Osteoblast (primary cell): ENCODE data around the gene SEPTIN5. TPM values are rescaled to one million over a fixed set of nuclear protein-coding genes. Genes with fewer than 3 reads are reported as not detected.

Experiments
- DNase-seq: peaks from one replicate; pipeline ENCODE4 v3.0.0; 2011; ENCODE audit warnings: low spot score, mixed read lengths; ENCODE audit not compliant: insufficient read length; ENCODE audit errors: missing footprints
- H2AFZ ChIP-seq: 2 replicates; pipeline ENCODE4 v1.6.0; 2011; ENCODE audit warnings: mild to moderate bottlenecking, low read length
- H3K27ac ChIP-seq: 2 replicates; pipeline ENCODE4 v1.5.1; 2011; ENCODE audit warnings: mild to moderate bottlenecking, low read depth, low read length, moderate library complexity
- H3K27me3 ChIP-seq: 2 replicates; pipeline ENCODE4 v1.6.0; 2012; ENCODE audit warnings: mild to moderate bottlenecking, control low read depth, inconsistent platforms, low read length, moderate library complexity; ENCODE audit not compliant: insufficient read depth
- H3K36me3 ChIP-seq: 2 replicates; pipeline ENCODE4 v1.5.1; 2011; ENCODE audit warnings: mild to moderate bottlenecking, low read length, control low read depth, moderate library complexity; ENCODE audit not compliant: insufficient read depth
- H3K4me1 ChIP-seq: 2 replicates; pipeline ENCODE4 v1.5.1; 2011; ENCODE audit warnings: mild to moderate bottlenecking, low read length, control low read depth, moderate library complexity; ENCODE audit not compliant: insufficient read depth
- H3K4me2 ChIP-seq: 2 replicates; pipeline ENCODE4 v1.6.0; 2011; ENCODE audit warnings: mild to moderate bottlenecking, low read length; ENCODE audit not compliant: insufficient read depth
- H3K4me3 ChIP-seq: fragments of 200-600 bp; sonication (generic); 3 replicates; pipeline ENCODE4 v1.5.1; 2012; ENCODE audit warnings: mild to moderate bottlenecking, low read length, inconsistent platforms; ENCODE audit not compliant: insufficient read depth
- H3K79me2 ChIP-seq: 2 replicates; pipeline ENCODE4 v1.6.0; 2012; ENCODE audit warnings: mild to moderate bottlenecking, low read length, control low read depth, inconsistent platforms; ENCODE audit not compliant: insufficient read depth
- H3K9me3 ChIP-seq: 2 replicates; pipeline ENCODE4 v1.5.1; 2011; ENCODE audit warnings: low read depth, low read length, control low read depth
- H4K20me1 ChIP-seq: 2 replicates; pipeline ENCODE4 v1.6.0; 2012; ENCODE audit warnings: mild to moderate bottlenecking, low read length, control low read depth; ENCODE audit not compliant: insufficient read depth
- total RNA-seq: library from RNA; depleted of rRNA; stranded (reverse); fragments of >200 nt; gene quantifications from 2 replicates; pipeline ENCODE4 v1.2.3, GENCODE V29; 2012
- TF ChIP-seq, protein P1 (sequence below): IDR thresholded peaks from 2 replicates; pipeline ENCODE4 v1.5.1; 2011; ENCODE audit warnings: mild to moderate bottlenecking, low read depth, low read length, moderate library complexity; ENCODE audit errors: extremely low read depth

The SEPTIN5 gene
- total RNA-seq, 1 donor = 14.5 TPM

DNA sequence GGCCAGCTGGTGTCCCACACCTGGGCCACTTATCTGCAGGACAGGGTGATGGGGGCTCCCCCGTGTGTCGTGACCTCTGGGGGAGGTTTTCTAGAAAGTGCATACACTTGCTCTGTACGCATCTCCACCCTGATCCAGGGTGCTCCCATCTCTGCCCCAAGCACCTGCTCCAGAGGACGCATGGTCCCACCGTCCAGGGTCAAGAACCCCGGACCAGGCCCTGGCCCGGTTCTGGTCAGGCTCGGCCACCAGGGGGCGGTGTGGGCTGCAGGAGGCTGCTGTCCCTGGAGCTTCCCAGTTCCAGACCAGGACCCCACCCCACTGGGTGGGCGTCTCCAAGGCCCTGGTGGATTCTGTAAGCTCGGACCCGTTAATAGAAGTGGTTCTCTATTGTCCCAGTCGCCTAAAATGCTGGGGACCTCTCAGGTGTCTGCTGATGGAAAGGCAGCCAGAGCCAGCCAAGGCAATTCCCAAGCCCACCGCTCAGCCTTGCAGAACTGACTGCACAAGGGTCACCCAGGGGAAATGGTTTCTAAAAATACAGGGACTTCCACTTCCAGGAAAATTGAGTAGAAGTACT lies 34.7 kb upstream of the SEPTIN5 start:
- no peaks in the 10 kb centered on the region for H3K4me1 ChIP-seq
- no peak overlapping the region for H3K27ac ChIP-seq
- peaks cover 31% of the 10 kb centered on the region for H3K27me3 ChIP-seq
- TF ChIP-seq, protein P1, sequence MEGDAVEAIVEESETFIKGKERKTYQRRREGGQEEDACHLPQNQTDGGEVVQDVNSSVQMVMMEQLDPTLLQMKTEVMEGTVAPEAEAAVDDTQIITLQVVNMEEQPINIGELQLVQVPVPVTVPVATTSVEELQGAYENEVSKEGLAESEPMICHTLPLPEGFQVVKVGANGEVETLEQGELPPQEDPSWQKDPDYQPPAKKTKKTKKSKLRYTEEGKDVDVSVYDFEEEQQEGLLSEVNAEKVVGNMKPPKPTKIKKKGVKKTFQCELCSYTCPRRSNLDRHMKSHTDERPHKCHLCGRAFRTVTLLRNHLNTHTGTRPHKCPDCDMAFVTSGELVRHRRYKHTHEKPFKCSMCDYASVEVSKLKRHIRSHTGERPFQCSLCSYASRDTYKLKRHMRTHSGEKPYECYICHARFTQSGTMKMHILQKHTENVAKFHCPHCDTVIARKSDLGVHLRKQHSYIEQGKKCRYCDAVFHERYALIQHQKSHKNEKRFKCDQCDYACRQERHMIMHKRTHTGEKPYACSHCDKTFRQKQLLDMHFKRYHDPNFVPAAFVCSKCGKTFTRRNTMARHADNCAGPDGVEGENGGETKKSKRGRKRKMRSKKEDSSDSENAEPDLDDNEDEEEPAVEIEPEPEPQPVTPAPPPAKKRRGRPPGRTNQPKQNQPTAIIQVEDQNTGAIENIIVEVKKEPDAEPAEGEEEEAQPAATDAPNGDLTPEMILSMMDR = peak; percentile 69
- H4K20me1 ChIP-seq = no peaks in the 10 kb centered on the region
- no peak overlapping the region for H3K4me2 ChIP-seq
- H3K79me2 ChIP-seq = no peaks in the 10 kb centered on the region
- no peak overlapping the region for H3K4me3 ChIP-seq
- H3K9me3 ChIP-seq = no peaks in the 10 kb centered on the region
- H2AFZ ChIP-seq = no peak overlapping the region
- DNase-seq = peak; percentile 71
- H3K36me3 ChIP-seq = no peaks in the 10 kb centered on the region

GRCh38 chr22:19680287-19680881 lies 33.9 kb upstream of the SEPTIN5 start:
- no peaks in the 10 kb centered on the region for H3K4me1 ChIP-seq
- no peaks in the 10 kb centered on the region for H4K20me1 ChIP-seq
- H3K27ac ChIP-seq = no peak overlapping the region
- H3K36me3 ChIP-seq = no peaks in the 10 kb centered on the region
- no peaks in the 10 kb centered on the region for H3K79me2 ChIP-seq
- H3K4me3 ChIP-seq = no peak overlapping the region
- TF ChIP-seq, protein P1 = no peak
- DNase-seq = peak; percentile 36
- H3K27me3 ChIP-seq = peaks cover 31% of the 10 kb centered on the region
- no peak overlapping the region for H3K4me2 ChIP-seq
- no peaks in the 10 kb centered on the region for H3K9me3 ChIP-seq
- no peak overlapping the region for H2AFZ ChIP-seq

GRCh38 chr22:19680911-19681862 lies 33.1 kb upstream of the SEPTIN5 start:
- no peak for DNase-seq
- H3K4me3 ChIP-seq = no peak overlapping the region
- H3K27ac ChIP-seq = no peak overlapping the region
- H3K4me1 ChIP-seq = no peaks in the 10 kb centered on the region
- no peaks in the 10 kb centered on the region for H3K79me2 ChIP-seq
- H3K36me3 ChIP-seq = no peaks in the 10 kb centered on the region
- H3K9me3 ChIP-seq = no peaks in the 10 kb centered on the region
- TF ChIP-seq, protein P1 = no peak
- no peak overlapping the region for H3K4me2 ChIP-seq
- peaks cover 31% of the 10 kb centered on the region for H3K27me3 ChIP-seq
- no peaks in the 10 kb centered on the region for H4K20me1 ChIP-seq
- no peak overlapping the region for H2AFZ ChIP-seq

DNA sequence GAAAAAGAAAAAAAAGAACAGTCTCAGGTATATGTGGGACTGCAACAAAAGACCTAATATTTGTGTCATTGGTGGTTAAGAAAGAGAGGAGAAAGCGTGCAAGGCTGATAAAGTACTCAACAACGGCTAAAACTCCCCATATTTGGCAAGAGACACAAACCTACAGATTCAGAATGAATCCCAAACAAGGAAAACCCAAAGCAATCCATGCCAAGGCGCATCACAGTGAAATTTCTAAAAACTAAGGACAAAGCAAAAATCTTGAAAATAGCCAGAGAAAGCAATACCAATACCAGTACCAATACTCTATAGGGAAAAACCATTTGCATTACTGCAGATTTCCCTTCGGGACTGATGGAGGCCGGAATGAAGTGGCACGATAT lies 32.4 kb upstream of the SEPTIN5 start:
- H2AFZ ChIP-seq = no peak overlapping the region

More for the DNA sequence above, 32.4 kb upstream of the SEPTIN5 start:
- TF ChIP-seq, protein P1 = no peak
- H3K4me3 ChIP-seq = no peak overlapping the region
- no peaks in the 10 kb centered on the region for H4K20me1 ChIP-seq
- DNase-seq = no peak
- H3K9me3 ChIP-seq = no peaks in the 10 kb centered on the region
- no peaks in the 10 kb centered on the region for H3K36me3 ChIP-seq
- H3K27me3 ChIP-seq = peaks cover 31% of the 10 kb centered on the region
- H3K4me1 ChIP-seq = no peaks in the 10 kb centered on the region
- no peak overlapping the region for H3K27ac ChIP-seq
- no peaks in the 10 kb centered on the region for H3K79me2 ChIP-seq
- H3K4me2 ChIP-seq = no peak overlapping the region
